H1 (cell line): Measurements from ENCODE around the gene SCO1. TPM values are rescaled to one million over a fixed set of nuclear protein-coding genes. Genes with fewer than 3 reads are reported as not detected.

Experiments
- ASH2L ChIP-seq: fragments of 200-600, 300-600 bp; sonication (generic); IDR thresholded peaks from one replicate; pipeline ENCODE4 v1.7.1; 2017; ENCODE audit warnings: low read length
- CHD7 ChIP-seq: fragments of 300-600 bp; sonication (generic); IDR thresholded peaks from 2 replicates; pipeline ENCODE4 v1.7.1; 2012; ENCODE audit warnings: low read length, moderate library complexity, mild to moderate bottlenecking, inconsistent platforms; ENCODE audit not compliant: insufficient replicate concordance
- E2F6 ChIP-seq: IDR thresholded peaks from 2 replicates; pipeline ENCODE4 v1.6.1; 2012; ENCODE audit warnings: inconsistent platforms
- EGR1 ChIP-seq: IDR thresholded peaks from 2 replicates; pipeline ENCODE4 v1.6.1; 2011; ENCODE audit warnings: low read depth, low read length, borderline replicate concordance
- FOSL1 ChIP-seq: IDR thresholded peaks from 2 replicates; pipeline ENCODE4 v1.6.1; 2011; ENCODE audit warnings: mild to moderate bottlenecking, low read depth, low read length, moderate library complexity; ENCODE audit not compliant: insufficient read depth
- MAFK ChIP-seq: IDR thresholded peaks from 2 replicates; pipeline ENCODE4 v1.6.1; 2012; ENCODE audit warnings: low read depth, mild to moderate bottlenecking, improper control_type of control experiment, low read length
- MAX ChIP-seq: IDR thresholded peaks from 2 replicates; pipeline ENCODE4 v1.6.1; 2012; ENCODE audit warnings: inconsistent platforms
- TAF7 ChIP-seq: optimal IDR thresholded peaks from 2 replicates; pipeline ENCODE3; 2011; ENCODE audit warnings: low read depth, mild to moderate bottlenecking, inconsistent platforms, low read length, moderate library complexity, borderline replicate concordance
- ZNF274 ChIP-seq: IDR thresholded peaks from 2 replicates; pipeline ENCODE4 v1.7.0; 2012; ENCODE audit warnings: low read length, borderline replicate concordance; ENCODE audit errors: extremely low read depth
- polyA plus RNA-seq, 7 experiments: library from polyadenylated mRNA; depleted of rRNA in 3 of 7; stranded (reverse) in 5 of 7; unstranded in 2 of 7; fragments of >200 nt in 5 of 7; fragments of 200-250 nt in 2 of 7; gene quantifications; 1 replicate in 5 of 7; 2 replicates in 1 of 7; 4 replicates in 1 of 7; pipeline versions ENCODE4 v1.2.1 to v1.2.3, GENCODE V29; 2011 to 2013; ENCODE audit warnings: missing spikeins in 2 of 7, mixed read lengths in 2 of 7
- total RNA-seq: library from RNA; stranded (reverse); fragmentation: NEBNext Ultra II Directional; extraction: Animal tissue kit (Norgen Biotek cat#: 25700); gene quantifications from 2 replicates; pipeline ENCODE4 v1.2.1, GENCODE V29; 2021

The SCO1 gene
- total and polyA plus RNA-seq, 2 of the 8 experiments (the other 6 are each of a cell fraction or from before 2014, with no cell fraction given), result 18.7 to 61.8 TPM

GRCh38 chr17:10729334-10730193 is 32.2 kb upstream of the SCO1 start, which contains the start of gene TMEM220 (continued):
- TF ChIP-seq FOSL1, result no peak
- TF ChIP-seq CHD7, result no peak
- peak; percentile 43 for TF ChIP-seq TAF7
- peak; percentile 73 for TF ChIP-seq E2F6
- peak; percentile 78 for TF ChIP-seq ASH2L
- no peak for TF ChIP-seq MAFK
- TF ChIP-seq EGR1, result peak; percentile 67; the same call in 1 of the 2 replicates
- no peak for TF ChIP-seq ZNF274
- peak; percentile 91 for TF ChIP-seq MAX
